GM18502 (cell line): ENCODE measurements around the gene LCN9.
"Not testable (repeated sequence)": the region's sequence is repeated elsewhere in the genome, so short reads cannot be mapped to it uniquely, and the experiment has no call there.

Source experiments
- ATAC-seq: cut with Tn5 transposase; IDR thresholded peaks from one replicate; pipeline ENCODE4 v1.9.1; 2021; ENCODE audit warnings: mild to moderate bottlenecking; ENCODE audit not compliant: unreplicated experiment, poor library complexity

Gene LCN9, protein sequence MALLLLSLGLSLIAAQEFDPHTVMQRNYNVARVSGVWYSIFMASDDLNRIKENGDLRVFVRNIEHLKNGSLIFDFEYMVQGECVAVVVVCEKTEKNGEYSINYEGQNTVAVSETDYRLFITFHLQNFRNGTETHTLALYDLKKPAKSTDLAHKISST

DNA sequence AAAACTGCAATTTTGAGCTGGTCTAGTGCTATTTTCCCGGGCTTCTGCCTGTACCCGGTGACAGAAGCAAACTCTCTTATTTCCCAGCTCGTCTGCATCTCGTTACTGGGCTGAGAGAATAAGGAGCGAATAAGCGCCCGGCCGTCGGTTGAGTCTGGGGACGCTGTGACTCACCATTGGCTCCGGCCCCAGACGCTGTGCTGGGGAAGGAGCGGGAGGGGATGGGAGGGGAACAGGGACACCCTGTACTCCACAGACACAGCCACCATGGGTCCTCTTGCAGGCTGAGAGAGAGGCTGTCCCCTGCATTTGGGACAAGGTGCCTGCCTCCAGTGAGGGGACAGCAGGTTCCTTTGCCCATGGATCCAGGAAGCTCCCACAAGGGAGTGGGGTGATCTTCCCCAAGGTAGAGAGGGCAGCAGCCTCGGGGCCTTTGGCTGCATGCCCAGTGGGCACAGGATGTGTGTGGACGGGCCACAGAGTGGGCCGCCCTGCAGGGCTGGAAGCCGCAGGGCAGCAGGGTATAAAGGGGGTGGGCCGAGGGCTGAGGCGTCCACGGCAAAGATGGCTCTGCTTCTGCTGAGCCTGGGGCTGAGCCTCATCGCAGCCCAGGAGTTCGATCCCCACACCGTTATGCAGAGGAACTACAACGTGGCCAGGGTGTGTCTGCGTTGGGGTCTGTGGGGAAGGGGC is at the start of gene LCN9:
TSS of gene LCN9 (plus strand) at position 552 of the 693 bp plus-strand sequence. CDS start at position 565, 13 bp downstream.
- ATAC-seq = no peak

GRCh38 chr9:135613946-135614805 is 48.9 kb upstream of the LCN9 start:
- ATAC-seq = no peak

GRCh38 chr9:135614821-135615665 is 48.1 kb upstream of the LCN9 start:
- no peak for ATAC-seq

DNA sequence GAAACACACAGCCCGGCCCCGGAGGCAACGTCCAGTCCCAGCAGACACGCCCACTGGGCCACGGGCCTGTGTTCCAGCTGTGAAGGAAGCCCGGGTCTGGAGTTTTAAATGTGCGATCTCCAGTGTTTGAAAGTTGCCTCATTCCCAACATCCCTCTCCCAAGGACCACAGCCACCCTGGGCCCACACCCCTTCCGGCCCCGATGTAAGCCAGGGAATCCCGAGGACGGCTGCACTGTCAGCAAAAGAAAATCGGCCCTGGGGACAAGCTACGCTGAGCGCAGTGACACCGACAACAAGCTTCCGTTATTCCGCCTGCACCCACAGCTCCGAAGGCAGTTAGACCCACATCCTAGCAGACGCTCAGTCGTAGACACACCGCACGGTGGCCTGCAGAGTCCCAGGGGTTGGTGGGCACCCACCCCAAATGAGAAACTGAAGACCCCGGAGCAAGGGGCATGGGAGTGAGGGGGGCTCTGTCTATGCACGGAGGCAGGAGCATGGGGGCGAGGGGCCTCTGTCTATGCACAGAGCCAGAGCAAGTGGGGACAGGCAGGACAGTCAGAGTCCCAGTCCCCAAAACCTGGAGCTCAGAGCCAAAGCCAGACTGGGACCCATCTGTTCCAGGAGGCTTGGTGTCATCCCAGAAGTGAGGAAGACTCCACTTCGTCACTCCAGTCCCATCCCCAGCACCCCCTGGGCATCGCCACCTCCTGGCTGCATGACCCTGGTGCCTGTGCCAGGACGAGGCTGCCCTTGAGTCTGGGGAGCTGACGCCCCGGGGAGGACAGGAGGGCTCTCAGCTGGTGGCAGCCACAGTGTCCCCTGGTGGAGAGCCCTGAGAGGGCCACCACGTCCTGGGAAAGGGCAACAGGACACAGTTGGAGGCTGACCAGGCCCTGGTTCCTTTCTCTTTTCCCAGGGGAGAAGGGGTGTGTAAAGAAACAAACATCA is 47.2 kb upstream of the LCN9 start:
- ATAC-seq = no peak

DNA sequence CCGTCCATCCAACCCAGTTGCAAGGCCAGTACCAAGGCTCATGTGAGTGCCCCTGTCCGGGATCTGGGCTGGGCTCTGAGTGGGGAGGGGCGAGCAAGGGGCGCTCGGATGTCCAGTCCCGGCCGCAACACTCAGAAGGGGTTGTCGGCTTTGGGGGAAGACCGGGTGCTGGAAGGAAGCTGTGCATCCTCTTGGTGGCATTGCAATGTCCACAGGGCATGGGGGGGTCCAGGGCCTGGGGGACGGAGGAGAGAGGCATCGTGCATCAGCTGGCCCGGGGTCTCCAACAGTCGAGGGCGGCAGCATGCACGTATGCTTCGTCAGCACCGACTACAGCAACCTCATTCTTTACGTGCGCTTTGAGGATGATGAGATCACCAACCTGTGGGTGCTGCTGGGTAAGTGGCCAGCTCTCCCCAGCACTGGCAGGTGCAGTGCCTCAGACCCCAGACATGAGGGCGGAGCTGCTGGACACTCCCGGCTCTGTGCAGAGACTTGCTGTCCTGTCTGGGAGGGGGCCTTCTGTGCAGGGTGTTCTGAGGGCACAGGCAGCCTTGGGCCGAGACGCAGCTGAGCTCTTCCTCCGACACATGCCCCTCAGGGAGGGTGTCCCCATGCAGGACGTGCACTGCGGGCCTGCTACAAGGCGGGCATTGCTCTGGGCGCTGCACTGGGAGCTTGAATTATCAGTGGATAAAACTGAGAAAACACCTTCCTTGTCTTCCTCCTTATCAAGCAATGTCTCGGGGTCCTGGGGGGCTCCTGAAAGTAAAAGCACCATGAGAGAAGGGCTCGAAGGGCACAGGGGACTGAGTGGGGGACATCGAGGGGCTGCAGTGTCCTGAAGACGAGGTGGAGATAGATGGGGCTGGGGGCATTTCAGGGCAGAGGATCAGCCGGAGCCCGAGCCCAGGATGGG is 46.2 kb upstream of the LCN9 start:
- no peak for ATAC-seq

DNA sequence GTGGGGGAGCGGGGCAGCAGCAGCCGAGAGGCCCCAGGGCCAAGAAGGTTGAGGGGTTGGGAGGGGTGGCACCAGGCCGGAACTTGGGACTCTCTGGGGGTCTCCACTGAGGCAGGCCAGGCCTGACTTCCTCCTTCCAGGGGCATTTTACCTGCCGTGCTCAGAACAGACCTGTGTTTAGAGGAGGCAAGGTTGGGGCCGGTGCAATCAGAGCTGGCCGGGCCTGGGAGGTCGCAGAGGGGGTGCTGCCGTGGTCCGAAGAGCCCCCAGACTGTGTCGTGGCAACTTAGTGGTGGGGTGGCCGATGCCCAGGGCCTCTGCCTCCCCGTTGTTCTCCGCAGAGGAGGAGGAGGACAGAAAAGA is 45.6 kb upstream of the LCN9 start:
- no peak for ATAC-seq

GRCh38 chr9:135617991-135618411 is 45.1 kb upstream of the LCN9 start:
- no peak for ATAC-seq

DNA sequence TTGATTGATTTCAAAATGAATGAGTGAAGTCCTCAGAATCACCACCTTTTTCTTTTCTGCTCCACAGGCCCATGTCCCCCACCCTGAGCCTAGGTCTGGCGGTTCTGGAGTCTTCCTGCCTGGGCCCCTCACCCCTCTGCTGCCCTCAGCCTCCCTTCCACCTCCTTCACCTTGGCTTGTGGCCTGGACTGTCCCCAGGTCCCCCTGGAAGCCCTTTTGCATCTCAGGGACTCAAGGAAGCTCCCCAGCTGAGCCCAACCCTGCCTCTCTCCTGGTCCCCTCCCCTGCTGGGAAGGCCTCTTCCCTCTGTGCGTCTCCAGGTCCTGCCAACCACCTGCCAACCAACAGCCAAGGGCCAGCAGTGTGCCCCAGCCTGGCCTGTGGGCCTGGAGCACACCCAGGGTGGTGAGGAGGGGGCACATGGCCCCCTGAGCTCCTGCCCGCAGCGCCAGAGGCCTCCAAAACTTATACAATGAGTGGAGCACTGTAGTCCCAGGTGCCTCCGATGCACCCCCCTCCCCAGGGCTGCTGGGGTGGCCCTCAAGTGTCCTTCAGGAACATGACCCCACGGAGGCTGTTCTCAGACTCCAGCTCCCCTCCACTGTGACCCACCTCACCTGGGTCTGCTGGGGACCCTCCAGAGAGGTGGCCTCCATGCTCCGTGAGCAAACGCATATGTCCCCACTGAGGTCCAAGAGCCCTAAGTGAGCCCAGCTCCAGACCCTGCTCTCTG is 44.1 kb upstream of the LCN9 start:
- ATAC-seq = no peak

GRCh38 chr9:135619599-135619886 is 43.6 kb upstream of the LCN9 start:
- no peak for ATAC-seq

DNA sequence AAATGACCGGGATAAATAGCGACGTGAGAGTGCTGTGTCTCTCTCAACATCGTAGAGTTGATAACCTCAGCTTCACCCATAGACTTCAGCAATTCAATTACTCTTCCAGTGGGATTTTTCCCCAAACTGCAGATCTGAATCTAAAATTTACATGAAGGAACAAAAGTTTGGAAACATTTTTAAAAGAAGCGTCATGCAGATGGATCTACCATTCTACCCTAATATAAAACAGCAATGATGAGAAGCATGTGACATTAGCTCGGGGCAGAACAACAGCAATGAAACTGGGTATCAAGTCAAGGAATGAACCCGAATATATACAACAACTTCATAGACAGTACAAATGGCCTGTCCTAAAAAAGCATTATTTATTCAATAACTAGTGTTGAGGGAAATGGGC is 42.6 kb upstream of the LCN9 start:
- ATAC-seq = no peak

- ATAC-seq = no peak
Observed at GRCh38 chr9:135622415-135623020, 40.6 kb upstream of the LCN9 start.

DNA sequence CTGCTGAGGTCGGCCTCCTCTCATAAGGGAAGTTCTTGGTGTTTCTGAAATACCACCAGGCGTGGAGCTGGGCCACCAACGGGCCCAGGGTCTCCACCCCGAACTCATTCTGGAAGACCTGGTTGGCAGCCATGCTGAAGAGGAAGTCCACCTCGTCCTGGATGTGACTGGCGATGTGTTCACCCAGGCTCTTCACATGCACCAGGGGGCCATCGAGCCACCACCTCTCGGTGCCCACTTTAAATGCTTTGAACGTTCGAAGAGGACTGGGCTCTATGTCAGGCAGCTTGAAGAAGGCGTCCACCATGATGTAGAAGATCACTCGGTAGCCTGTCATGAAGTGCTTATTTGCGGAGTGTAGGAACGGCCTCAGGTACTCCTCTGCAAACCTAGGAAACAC is 38.8 kb upstream of the LCN9 start:
- ATAC-seq = no peak

DNA sequence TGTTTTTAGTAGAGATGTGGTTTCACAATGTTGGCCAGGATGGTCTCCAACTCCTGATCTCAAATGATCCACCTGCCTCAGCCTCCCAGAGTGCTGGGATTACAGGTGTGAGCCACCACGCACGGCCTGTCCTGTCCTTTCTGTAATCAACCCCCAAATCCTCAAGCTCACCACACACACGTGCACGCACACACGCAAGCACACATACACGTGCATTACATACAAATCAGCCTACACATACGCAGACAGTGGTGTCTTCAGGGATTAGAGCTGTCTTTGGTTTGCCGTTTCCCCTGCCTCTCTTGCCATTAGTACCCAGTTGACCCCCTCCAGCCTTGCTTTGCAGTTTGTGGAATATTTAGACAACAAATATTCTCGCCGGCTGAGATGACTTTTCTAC is 30.3 kb upstream of the LCN9 start:
- no peak for ATAC-seq

DNA sequence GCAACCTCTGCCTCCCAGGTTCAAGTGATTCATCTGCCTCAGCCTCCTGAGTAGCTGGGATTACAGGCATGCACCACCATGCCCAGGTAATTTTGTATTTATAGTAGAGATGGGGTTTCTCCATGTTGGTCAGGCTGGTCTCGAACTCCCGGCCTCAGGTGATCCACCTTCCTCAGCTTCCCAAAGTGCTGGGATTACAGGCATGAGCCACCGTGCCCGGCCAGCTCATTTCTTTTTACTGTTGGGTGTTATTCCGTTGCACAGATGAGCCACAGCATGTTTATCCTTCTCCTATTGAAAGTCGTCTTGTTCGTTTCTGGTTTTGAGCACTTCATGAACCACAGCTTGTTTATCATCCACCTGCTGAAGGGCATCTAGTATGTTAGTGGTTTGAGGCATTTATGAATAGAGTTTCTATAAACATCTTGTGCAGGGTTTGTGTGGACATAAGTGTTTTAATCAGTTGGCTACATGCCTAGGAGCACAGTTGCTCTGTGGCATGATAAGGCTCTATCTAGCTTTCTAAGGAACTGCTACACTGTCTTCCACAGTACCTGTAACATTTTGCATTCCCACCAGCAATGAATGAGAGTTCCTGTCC is 26.1 kb upstream of the LCN9 start:
- ATAC-seq = not testable (repeated sequence)

- ATAC-seq = no peak
Observed at GRCh38 chr9:135639196-135639595, 23.9 kb upstream of the LCN9 start, which contains the start of gene GLT6D1. TSS of gene GLT6D1 (minus strand) at chr9:135639540. CDS start at chr9:135639187, 353 bp downstream.

DNA sequence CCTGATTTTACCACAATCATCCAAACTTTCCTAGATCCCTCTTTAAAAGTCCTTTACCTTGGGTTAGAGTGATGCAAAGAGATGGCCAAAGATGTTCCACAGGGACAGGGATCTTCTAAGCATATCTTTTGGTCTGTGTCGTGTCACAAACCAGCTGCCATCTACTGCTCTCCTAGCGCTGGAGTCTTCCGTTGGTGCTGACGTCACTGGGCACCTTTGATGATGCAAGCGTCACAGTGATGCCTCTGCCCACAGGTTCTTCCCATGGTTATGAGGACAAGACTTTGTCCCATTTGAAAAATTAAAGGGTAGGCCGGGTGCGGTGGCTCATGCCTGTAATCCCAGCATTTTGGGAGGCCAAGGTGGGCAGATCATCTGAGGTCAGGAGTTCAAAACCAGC is 22.1 kb upstream of the LCN9 start:
- no peak for ATAC-seq

DNA sequence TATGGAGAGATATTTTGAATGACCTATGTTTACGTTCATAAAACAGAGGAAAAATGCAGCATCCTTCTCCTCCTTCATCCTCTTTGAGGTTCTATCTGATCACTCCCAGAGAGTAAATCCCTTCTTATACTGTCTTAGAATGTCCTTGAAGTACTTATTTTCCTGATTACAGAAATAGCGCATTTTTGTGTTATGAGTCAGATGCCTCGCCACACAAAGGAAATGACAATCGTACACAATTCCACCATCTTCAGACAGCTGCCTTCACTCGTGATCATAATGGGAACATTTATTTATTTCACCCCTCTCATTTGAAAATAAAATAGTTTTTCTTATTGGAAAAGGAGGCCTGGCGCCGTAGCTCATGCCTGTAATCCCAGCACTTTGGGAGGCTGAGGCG is 21.4 kb upstream of the LCN9 start:
- ATAC-seq = no peak
